ENCODE data around the gene SIT1. TPM values are rescaled to one million over a fixed set of nuclear protein-coding genes. Genes with fewer than 3 reads are reported as not detected.

Gene SIT1
- total RNA-seq, 1 donor = 0.36 TPM

- peaks cover 24% of the 10 kb centered on the region for H3K79me2 ChIP-seq (ENCODE audit: insufficient read depth, low read length)
- H3K27me3 ChIP-seq (ENCODE audit: insufficient read depth, low read length) = no peaks in the 10 kb centered on the region
- peaks cover 30% of the 10 kb centered on the region for H3K4me1 ChIP-seq (ENCODE audit: insufficient read depth, low read length)
- no peaks in the 10 kb centered on the region for H3K9me3 ChIP-seq (ENCODE audit: low read depth, low read length)
- H3K4me3 ChIP-seq (ENCODE audit: insufficient read depth, low read length) = peak overlapping the region; percentile 78
- H3K4me2 ChIP-seq (ENCODE audit: insufficient read depth, low read length) = peak overlapping the region; percentile 97
- TF ChIP-seq CTCF (IDR thresholded peaks at IDR 0.05; ENCODE audit: extremely low read depth, low read depth, low read length) = peak; percentile 96
- peak; percentile 100 for DNase-seq (ENCODE audit: insufficient read length, low spot score, missing footprints)
- peak overlapping the region; percentile 91 for H2AFZ ChIP-seq (ENCODE audit: low read length)
- H3K27ac ChIP-seq (ENCODE audit: low read depth, low read length) = peak overlapping the region; percentile 90
- H4K20me1 ChIP-seq (ENCODE audit: insufficient read depth, low read length) = peaks cover 18% of the 10 kb centered on the region
- H3K36me3 ChIP-seq (ENCODE audit: insufficient read depth, low read length) = peaks cover 22% of the 10 kb centered on the region
These were observed 46.6 kb downstream of the SIT1 start for GRCh38 chr9:35603986-35604577.

- DNase-seq (ENCODE audit: insufficient read length, low spot score, missing footprints) = peak; percentile 94
- Histone ChIP-seq H3K36me3 (ENCODE audit: insufficient read depth, low read length) (peaks cover 16% of the 10 kb centered on the region), H3K27ac (ENCODE audit: low read depth, low read length) (peak overlapping the region; percentile 90), H2AFZ (ENCODE audit: low read length) (peak overlapping the region; percentile 88), H3K4me2 (ENCODE audit: insufficient read depth, low read length) (peak overlapping the region; percentile 92), H3K79me2 (ENCODE audit: insufficient read depth, low read length) (peaks cover 24% of the 10 kb centered on the region), H3K4me1 (ENCODE audit: insufficient read depth, low read length) (peaks cover 30% of the 10 kb centered on the region), H4K20me1 (ENCODE audit: insufficient read depth, low read length) (peaks cover 18% of the 10 kb centered on the region), H3K4me3 (ENCODE audit: insufficient read depth, low read length) (peak overlapping the region; percentile 67), H3K27me3 (ENCODE audit: insufficient read depth, low read length) (no peaks in the 10 kb centered on the region), H3K9me3 (ENCODE audit: low read depth, low read length) (no peaks in the 10 kb centered on the region)
- no peak for TF ChIP-seq CTCF (IDR thresholded peaks at IDR 0.05; ENCODE audit: extremely low read depth, low read depth, low read length)
These were observed 47.2 kb downstream of the SIT1 start for GRCh38 chr9:35603506-35603985.

- peaks cover 4% of the 10 kb centered on the region for H3K79me2 ChIP-seq (ENCODE audit: insufficient read depth, low read length)
- no peaks in the 10 kb centered on the region for H3K27me3 ChIP-seq (ENCODE audit: insufficient read depth, low read length)
- no peak overlapping the region for H3K4me3 ChIP-seq (ENCODE audit: insufficient read depth, low read length)
- no peak overlapping the region for H3K4me2 ChIP-seq (ENCODE audit: insufficient read depth, low read length)
- peaks cover 18% of the 10 kb centered on the region for H3K4me1 ChIP-seq (ENCODE audit: insufficient read depth, low read length)
- H3K9me3 ChIP-seq (ENCODE audit: low read depth, low read length) = no peaks in the 10 kb centered on the region
- no peak for DNase-seq (ENCODE audit: insufficient read length, low spot score, missing footprints)
- H3K36me3 ChIP-seq (ENCODE audit: insufficient read depth, low read length) = no peaks in the 10 kb centered on the region
- no peaks in the 10 kb centered on the region for H4K20me1 ChIP-seq (ENCODE audit: insufficient read depth, low read length)
- TF ChIP-seq CTCF (IDR thresholded peaks at IDR 0.05; ENCODE audit: extremely low read depth, low read depth, low read length) = peak; percentile 29
- H2AFZ ChIP-seq (ENCODE audit: low read length) = no peak overlapping the region
- no peak overlapping the region for H3K27ac ChIP-seq (ENCODE audit: low read depth, low read length)
These were observed 50.7 kb downstream of the SIT1 start for GRCh38 chr9:35599763-35600604.

Small RNA genes lying within 50 kb of the gene (small RNA-seq; reads per million reads assigned to genes)
- 0.30 reads per million for gene MIR4667
- not detected for gene RMRP
- gene RN7SL22P = not detected

Other genes with a start within 250 kb of the SIT1 start
- 25.0 and 28.6 TPM in 2 replicates for gene RUSC2, start 160.8 kb downstream of the SIT1 start, total RNA-seq
- gene TESK1, start 45.7 kb downstream of the SIT1 start, total RNA-seq = 18.5 and 18.6 TPM in 2 replicates
- gene CD72, start 32.5 kb downstream of the SIT1 start, total RNA-seq = 2.7 and 2.9 TPM in 2 replicates
- 88,726 and 110,601 TPM in 2 replicates for gene RMRP, start 7.1 kb upstream of the SIT1 start, total RNA-seq
- 10.6 and 15.6 TPM in 2 replicates for gene CCDC107, start 7.4 kb upstream of the SIT1 start, total RNA-seq
- 0.36 and 0.88 TPM in 2 replicates for gene ARHGEF39, start 14.3 kb upstream of the SIT1 start, total RNA-seq
- not detected in 2 replicates for gene CA9, start 23.0 kb upstream of the SIT1 start, total RNA-seq
- 911 and 946 TPM in 2 replicates for gene TPM2, start 39.0 kb upstream of the SIT1 start, total RNA-seq
- 306 and 376 TPM in 2 replicates for gene TLN1, start 81.3 kb upstream of the SIT1 start, total RNA-seq
- 56.6 and 64.8 TPM in 2 replicates for gene CREB3, start 81.7 kb upstream of the SIT1 start, total RNA-seq
- 29.5 and 31.1 TPM in 2 replicates for gene GBA2, start 98.3 kb upstream of the SIT1 start, total RNA-seq
- gene RGP1, start 98.4 kb upstream of the SIT1 start, total RNA-seq = 16.5 and 18.5 TPM in 2 replicates
- gene MSMP, start 103.3 kb upstream of the SIT1 start, total RNA-seq = not detected in 2 replicates
- 16.6 and 20.3 TPM in 2 replicates for gene NPR2, start 140.7 kb upstream of the SIT1 start, total RNA-seq
- 0.88 and 2.2 TPM in 2 replicates for gene SPAG8, start 161.3 kb upstream of the SIT1 start, total RNA-seq
- 17.0 and 17.4 TPM in 2 replicates for gene HINT2, start 164.1 kb upstream of the SIT1 start, total RNA-seq
- gene FAM221B, start 177.8 kb upstream of the SIT1 start, total RNA-seq = not detected in 2 replicates
- gene TMEM8B, start 178.3 kb upstream of the SIT1 start, total RNA-seq = 2.1 and 2.5 TPM in 2 replicates
- not detected in 2 replicates for gene OR13J1, start 219.5 kb upstream of the SIT1 start, total RNA-seq